ENCODE measurements around the gene KMT5B.

The KMT5B gene

GRCh38 chr11:68215524-68216170, 2.6 kb upstream of the KMT5B start:
- POLR2A ChIA-PET, result interaction anchor here (1.0 to 1.3 kb wide), 2 partner anchors 18 to 56 kb away, joined by 3 read pairs; partner anchors contain the start of gene C11orf24
- DNase-seq (ENCODE audit: low read depth, low spot score), result no peak
- no peak overlapping the region for H3K4me3 ChIP-seq (ENCODE audit: low read depth, low read length)
- CTCF ChIA-PET, result interaction anchor here (3.7 kb wide), 1 partner anchor 81 kb away, joined by 14 read pairs; no protein-coding TSS in a partner anchor
- TF ChIP-seq, protein P1, sequence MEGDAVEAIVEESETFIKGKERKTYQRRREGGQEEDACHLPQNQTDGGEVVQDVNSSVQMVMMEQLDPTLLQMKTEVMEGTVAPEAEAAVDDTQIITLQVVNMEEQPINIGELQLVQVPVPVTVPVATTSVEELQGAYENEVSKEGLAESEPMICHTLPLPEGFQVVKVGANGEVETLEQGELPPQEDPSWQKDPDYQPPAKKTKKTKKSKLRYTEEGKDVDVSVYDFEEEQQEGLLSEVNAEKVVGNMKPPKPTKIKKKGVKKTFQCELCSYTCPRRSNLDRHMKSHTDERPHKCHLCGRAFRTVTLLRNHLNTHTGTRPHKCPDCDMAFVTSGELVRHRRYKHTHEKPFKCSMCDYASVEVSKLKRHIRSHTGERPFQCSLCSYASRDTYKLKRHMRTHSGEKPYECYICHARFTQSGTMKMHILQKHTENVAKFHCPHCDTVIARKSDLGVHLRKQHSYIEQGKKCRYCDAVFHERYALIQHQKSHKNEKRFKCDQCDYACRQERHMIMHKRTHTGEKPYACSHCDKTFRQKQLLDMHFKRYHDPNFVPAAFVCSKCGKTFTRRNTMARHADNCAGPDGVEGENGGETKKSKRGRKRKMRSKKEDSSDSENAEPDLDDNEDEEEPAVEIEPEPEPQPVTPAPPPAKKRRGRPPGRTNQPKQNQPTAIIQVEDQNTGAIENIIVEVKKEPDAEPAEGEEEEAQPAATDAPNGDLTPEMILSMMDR (IDR thresholded peaks at IDR 0.05; ENCODE audit: insufficient read depth, low read length, missing control alignments), result no peak

DNA sequence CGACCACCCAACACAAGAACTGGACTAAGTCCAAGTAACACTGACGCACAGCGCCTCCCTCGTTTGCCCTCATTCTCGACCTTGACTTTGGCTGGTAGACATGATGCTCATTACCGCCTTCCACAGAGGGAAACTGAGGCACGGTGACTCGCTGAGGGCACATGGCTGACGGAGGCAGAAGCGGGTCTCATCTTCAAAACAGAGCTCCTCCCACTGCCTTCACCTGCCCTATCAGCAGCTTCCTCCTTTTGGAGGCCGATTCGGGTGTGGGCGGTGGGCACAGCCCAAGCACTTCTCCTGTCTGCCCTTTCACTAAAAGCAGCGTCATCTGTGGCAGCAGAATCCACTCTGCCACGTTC, 2.0 kb upstream of the KMT5B start:
- no peak overlapping the region for H3K4me3 ChIP-seq (ENCODE audit: low read depth, low read length)
- ChIA-PET POLR2A (interaction anchor here (1.0 to 1.4 kb wide), 3 partner anchors 18 to 57 kb away, joined by 3 to 6 read pairs (median 3); partner anchors contain the start of gene C11orf24), CTCF (no interaction called here)
- TF ChIP-seq, protein P1 (IDR thresholded peaks at IDR 0.05; ENCODE audit: insufficient read depth, low read length, missing control alignments), result no peak
- DNase-seq (ENCODE audit: low read depth, low spot score), result no peak

GRCh38 chr11:68214173-68215086, 1.3 kb upstream of the KMT5B start:
- CTCF ChIA-PET, result no interaction called here
- no peak for DNase-seq (ENCODE audit: low read depth, low spot score)
- TF ChIP-seq, protein P1 (IDR thresholded peaks at IDR 0.05; ENCODE audit: insufficient read depth, low read length, missing control alignments), result no peak
- H3K4me3 ChIP-seq (ENCODE audit: low read depth, low read length), result peak overlapping the region; percentile 92
- POLR2A ChIA-PET, result interaction anchor here (0.8 to 1.4 kb wide), 3 partner anchors 19 to 57 kb away, joined by 3 to 6 read pairs (median 3); partner anchors contain the start of gene C11orf24

DNA sequence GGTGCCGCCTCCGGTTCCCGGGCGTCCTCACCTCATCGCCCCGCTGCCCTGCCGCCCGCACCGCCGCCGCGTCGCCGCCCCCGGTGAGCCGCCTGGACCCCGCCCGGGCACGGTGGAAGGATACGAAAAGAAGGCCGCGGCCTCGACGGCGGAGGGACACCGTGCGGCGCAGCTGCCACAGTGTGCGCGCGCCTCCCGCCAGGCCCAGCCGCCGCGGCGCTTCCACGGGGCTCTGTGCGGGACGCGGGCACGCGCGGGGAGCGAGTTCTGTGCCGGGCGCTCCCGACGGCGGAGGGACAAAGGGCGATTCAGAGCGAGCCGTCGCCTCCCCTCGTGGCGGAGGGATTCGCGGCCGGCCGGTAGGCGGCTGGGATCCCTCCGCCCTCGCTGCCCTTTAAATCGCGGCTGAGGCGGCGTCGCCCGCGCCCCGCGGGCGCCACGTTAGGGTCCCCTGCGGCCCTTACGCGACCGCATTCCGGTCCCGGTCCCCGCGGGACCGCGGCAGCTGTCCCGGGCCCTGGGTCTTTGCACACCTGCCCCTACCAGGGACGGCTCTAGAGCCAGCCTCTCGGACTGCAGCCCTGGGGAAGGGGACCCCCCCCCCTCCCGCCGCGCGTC, 568 bp upstream of the KMT5B start:
- DNase-seq (ENCODE audit: low read depth, low spot score), result peak; percentile 87
- peak overlapping the region; percentile 92 for H3K4me3 ChIP-seq (ENCODE audit: low read depth, low read length)
- ChIA-PET CTCF (no interaction called here), POLR2A (interaction anchor here (0.8 to 1.4 kb wide), 2 partner anchors 44 to 58 kb away, joined by 3 to 6 read pairs; partner anchors contain the start of gene C11orf24)
- TF ChIP-seq, protein P1 (IDR thresholded peaks at IDR 0.05; ENCODE audit: insufficient read depth, low read length, missing control alignments), result no peak

- H3K4me3 ChIP-seq (ENCODE audit: low read depth, low read length), result peak overlapping the region; percentile 92
- TF ChIP-seq, protein P1 (IDR thresholded peaks at IDR 0.05; ENCODE audit: insufficient read depth, low read length, missing control alignments), result peak; percentile 28
- ChIA-PET POLR2A (interaction anchor here (0.9 to 1.2 kb wide), 2 partner anchors 60 to 172 kb away, joined by 3 read pairs; no protein-coding TSS in a partner anchor), CTCF (interaction anchor here (1.1 to 8.3 kb wide), 4 partner anchors 19 to 203 kb away, joined by 3 to 155 read pairs (median 63); partner anchors contain the start of gene ALDH3B1)
- no peak for DNase-seq (ENCODE audit: low read depth, low spot score)
Observed at GRCh38 chr11:68212421-68213134, 518 bp downstream of the KMT5B start.
